AG04449 (cell line): ENCODE measurements around the gene AQP12B.

Experiments used
- CTCF ChIA-PET: fragments of 350-600 bp; formaldehyde crosslinking; extraction: SDS; loops from one replicate; lab custom pipeline; 2021; ENCODE audit warnings: antibody characterized with exemption; lab: Yijun Ruan, JAX
- POLR2A ChIA-PET: fragments of 400-600, 350-600 bp; formaldehyde crosslinking; extraction: SDS; loops from one replicate; lab custom pipeline; 2020; ENCODE audit warnings: antibody characterized with exemption, inconsistent platforms; lab: Yijun Ruan, JAX
- DNase-seq: peaks from one replicate; pipeline ENCODE4 v3.0.0-alpha.2; 2010; ENCODE audit warnings: low read depth, low spot score
- H3K4me3 ChIP-seq: 2 replicates; pipeline ENCODE4 v1.5.1; 2011; ENCODE audit warnings: low read depth, mild to moderate bottlenecking, control low read depth, low read length
- TF ChIP-seq, protein P1 (sequence below): IDR thresholded peaks from one replicate; pipeline ENCODE4 v1.5.1; 2011; ENCODE audit warnings: mild to moderate bottlenecking, moderate library complexity, low read length, control low read depth, inconsistent platforms; ENCODE audit not compliant: insufficient read depth; ENCODE audit errors: missing control alignments

Gene AQP12B

DNA sequence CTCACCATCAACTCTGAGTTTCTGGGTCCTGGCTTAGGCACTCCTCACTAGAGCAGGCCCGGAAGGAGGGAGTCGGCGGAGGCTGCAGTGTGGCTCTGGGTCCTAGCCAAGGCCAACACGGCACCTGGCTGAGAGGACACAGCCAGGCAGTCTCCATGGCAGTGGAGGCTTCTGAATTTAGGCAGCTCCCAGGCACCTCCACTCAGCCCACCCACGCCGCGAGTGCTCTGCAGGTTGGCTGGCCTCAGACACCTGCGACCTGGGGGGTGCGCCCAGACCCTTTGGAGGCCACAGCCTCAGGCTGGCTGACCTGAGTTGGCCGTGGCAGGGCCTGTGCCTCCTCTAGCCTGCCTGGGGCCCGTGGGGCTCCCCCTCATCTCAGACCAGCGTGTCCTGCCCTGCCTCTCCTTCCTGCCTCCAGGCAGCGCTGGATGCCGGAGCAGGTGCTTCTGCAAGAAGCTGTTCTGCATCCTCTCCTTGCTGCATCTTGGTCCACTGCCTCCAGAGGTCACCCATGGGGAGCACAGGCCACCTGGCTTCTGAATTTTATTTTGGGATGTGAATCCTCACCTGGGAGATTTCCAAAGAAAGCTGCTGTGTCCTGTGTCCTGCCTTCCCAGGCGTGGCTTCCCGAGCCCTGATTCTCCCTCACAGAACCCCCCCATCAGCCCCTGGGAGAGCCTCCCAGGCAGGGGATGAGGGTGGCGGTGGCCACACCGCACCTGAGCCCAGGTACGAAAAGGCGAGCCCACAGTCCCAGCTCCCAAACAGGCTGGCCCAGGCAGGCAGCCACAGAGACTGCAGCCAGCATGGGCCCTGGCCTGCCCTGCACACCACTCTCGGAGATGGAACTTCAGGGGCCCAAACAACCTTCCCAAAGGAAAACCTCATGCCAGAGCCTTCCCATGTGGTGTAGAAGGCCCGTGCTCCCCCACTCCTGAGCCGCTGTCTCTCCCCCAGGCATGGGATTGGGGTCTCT, 32.4 kb upstream of the AQP12B start:
- CTCF ChIA-PET = interaction anchor here (1.3 kb wide), 1 partner anchor 26 kb away, joined by 3 read pairs; no protein-coding TSS in a partner anchor
- POLR2A ChIA-PET = no interaction called here
- no peak for DNase-seq
- TF ChIP-seq, protein P1, sequence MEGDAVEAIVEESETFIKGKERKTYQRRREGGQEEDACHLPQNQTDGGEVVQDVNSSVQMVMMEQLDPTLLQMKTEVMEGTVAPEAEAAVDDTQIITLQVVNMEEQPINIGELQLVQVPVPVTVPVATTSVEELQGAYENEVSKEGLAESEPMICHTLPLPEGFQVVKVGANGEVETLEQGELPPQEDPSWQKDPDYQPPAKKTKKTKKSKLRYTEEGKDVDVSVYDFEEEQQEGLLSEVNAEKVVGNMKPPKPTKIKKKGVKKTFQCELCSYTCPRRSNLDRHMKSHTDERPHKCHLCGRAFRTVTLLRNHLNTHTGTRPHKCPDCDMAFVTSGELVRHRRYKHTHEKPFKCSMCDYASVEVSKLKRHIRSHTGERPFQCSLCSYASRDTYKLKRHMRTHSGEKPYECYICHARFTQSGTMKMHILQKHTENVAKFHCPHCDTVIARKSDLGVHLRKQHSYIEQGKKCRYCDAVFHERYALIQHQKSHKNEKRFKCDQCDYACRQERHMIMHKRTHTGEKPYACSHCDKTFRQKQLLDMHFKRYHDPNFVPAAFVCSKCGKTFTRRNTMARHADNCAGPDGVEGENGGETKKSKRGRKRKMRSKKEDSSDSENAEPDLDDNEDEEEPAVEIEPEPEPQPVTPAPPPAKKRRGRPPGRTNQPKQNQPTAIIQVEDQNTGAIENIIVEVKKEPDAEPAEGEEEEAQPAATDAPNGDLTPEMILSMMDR = no peak
- no peak overlapping the region for H3K4me3 ChIP-seq

DNA sequence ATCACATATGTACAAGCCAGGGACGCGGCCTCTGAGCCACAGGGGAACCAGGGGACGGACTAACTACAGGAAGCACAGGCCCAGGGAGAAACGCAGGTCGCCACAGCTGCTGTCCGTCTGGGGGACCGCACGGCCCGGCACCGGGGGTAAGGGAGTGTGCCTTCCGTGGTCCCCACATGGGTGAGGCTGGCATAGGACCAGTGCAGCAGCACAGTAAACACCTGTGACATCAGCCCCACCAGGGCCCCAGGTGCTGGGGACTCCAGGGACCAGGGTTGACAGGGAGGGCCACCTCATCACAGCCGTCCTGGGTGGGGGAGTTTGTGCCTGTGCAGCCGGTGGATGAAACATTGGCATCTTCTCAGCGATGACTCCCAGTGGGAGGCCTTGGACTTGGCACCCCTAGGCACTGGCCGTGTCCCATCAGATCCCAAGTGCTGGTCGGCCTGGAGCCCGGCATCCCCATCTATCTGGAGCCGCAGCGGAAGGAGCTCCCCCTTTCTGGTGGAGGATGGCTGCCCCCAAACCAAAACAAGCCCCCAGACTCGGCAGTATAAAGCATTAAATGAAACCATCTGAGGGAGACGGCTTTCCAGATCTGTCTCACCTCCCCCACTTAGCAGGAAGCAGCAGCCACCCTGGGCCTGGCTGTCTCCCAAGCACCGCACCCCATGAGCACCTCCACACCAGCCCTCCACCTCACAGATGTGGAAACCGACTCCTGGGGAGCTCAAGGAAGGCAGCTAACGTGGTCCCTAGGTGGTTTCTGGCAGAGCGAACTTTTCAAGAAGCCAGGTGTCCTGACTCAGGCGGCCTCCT, 31.5 kb upstream of the AQP12B start:
- TF ChIP-seq, protein P1 = no peak
- no peak for DNase-seq
- ChIA-PET CTCF (interaction anchor here (1.3 kb wide), 1 partner anchor 27 kb away, joined by 3 read pairs; no protein-coding TSS in a partner anchor), POLR2A (no interaction called here)
- no peak overlapping the region for H3K4me3 ChIP-seq

GRCh38 chr2:240713071-240713927, 30.6 kb upstream of the AQP12B start:
- DNase-seq = no peak
- H3K4me3 ChIP-seq = no peak overlapping the region
- ChIA-PET CTCF (interaction anchor here (1.0 kb wide), 1 partner anchor 127 kb away, joined by 3 read pairs; no protein-coding TSS in a partner anchor), POLR2A (no interaction called here)
- TF ChIP-seq, protein P1 = no peak

DNA sequence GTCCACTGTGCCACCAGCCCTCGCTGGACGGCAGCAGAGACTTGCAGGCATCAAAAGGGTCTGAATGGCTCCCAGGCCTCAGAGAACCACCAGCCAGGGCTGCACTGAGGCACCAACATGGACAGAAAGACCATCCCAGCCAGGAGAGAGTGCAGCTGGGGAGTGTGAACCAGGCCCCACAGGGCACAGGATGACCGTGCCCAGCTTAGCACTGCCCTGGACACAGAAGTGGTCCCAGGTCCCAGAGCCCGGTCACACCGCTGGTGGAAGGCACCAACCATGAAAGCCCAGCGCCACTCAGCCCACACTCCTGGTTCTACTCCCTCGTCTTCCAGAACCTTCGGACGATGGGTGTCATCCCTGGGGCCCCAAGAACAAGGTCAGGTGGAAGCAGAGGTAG, 29.4 kb upstream of the AQP12B start:
- ChIA-PET CTCF (interaction anchor here (1.0 kb wide), 1 partner anchor 128 kb away, joined by 3 read pairs; no protein-coding TSS in a partner anchor), POLR2A (no interaction called here)
- no peak for DNase-seq
- no peak overlapping the region for H3K4me3 ChIP-seq
- TF ChIP-seq, protein P1 = no peak

GRCh38 chr2:240711701-240712100, 29.0 kb upstream of the AQP12B start:
- CTCF ChIA-PET = no interaction called here
- TF ChIP-seq, protein P1 = no peak
- no peak for DNase-seq
- POLR2A ChIA-PET = no interaction called here
- H3K4me3 ChIP-seq = no peak overlapping the region
